Left renal pelvis (tissue), 4 donors: ENCODE measurements around the gene SPINK8. TPM values are rescaled to one million over a fixed set of nuclear protein-coding genes. Genes with fewer than 3 reads are reported as not detected.
"Not testable (repeated sequence)": the region's sequence is repeated elsewhere in the genome, so short reads cannot be mapped to it uniquely, and the experiment has no call there.

Experiments
- DNase-seq, 4 donors: peaks; one replicate each; pipeline ENCODE4 v3.0.0-alpha.2; 2013; ENCODE audit warnings: low read depth in 4 of 4, low spot score in 3 of 4
- polyA plus RNA-seq, 4 donors: library from polyadenylated mRNA; unstranded; fragments of 120-200 nt; gene quantifications; one replicate each; pipeline ENCODE4 v1.2.1, GENCODE V29; 2013; ENCODE audit not compliant: insufficient read length in 4 of 4

Gene SPINK8
- polyA plus RNA-seq, 4 donors = 0.35 to 0.77 (median 0.52) TPM; not detected in 1

GRCh38 chr3:48285132-48285531 lies 48.3 kb downstream of the SPINK8 start:
- DNase-seq = no peak

GRCh38 chr3:48280881-48281280 lies 52.6 kb downstream of the SPINK8 start:
- DNase-seq = no peak

GRCh38 chr3:48278884-48279559 lies 54.4 kb downstream of the SPINK8 start:
- DNase-seq = no peak

GRCh38 chr3:48276911-48277641 lies 56.4 kb downstream of the SPINK8 start:
- no peak for DNase-seq

- no peak for DNase-seq
Measured at GRCh38 chr3:48275287-48276027, 58.0 kb downstream of the SPINK8 start.

- no peak for DNase-seq
Measured at GRCh38 chr3:48274452-48274851, 59.0 kb downstream of the SPINK8 start.

- DNase-seq = peak in 3 of 4 donors; percentile 48 to 59 (median 52)
Measured at GRCh38 chr3:48273594-48274211, 59.8 kb downstream of the SPINK8 start.

- no peak for DNase-seq
Measured at GRCh38 chr3:48271763-48272498, 61.5 kb downstream of the SPINK8 start.

GRCh38 chr3:48271223-48271622 lies 62.2 kb downstream of the SPINK8 start:
- DNase-seq = not testable (repeated sequence)

GRCh38 chr3:48270306-48270705 lies 63.2 kb downstream of the SPINK8 start:
- DNase-seq = no peak

GRCh38 chr3:48269592-48269991 lies 63.9 kb downstream of the SPINK8 start:
- no peak for DNase-seq

GRCh38 chr3:48268936-48269561 lies 64.4 kb downstream of the SPINK8 start:
- no peak for DNase-seq

GRCh38 chr3:48268381-48268935 lies 65.0 kb downstream of the SPINK8 start:
- no peak for DNase-seq

GRCh38 chr3:48267782-48268181 lies 65.7 kb downstream of the SPINK8 start:
- DNase-seq = no peak

GRCh38 chr3:48258530-48258929 lies 74.9 kb downstream of the SPINK8 start:
- DNase-seq = no peak

Other genes with a start within 250 kb of the SPINK8 start
- gene CDC25A, start 145.2 kb downstream of the SPINK8 start, polyA plus RNA-seq = 10 to 100 TPM in 3 of 4 donors, 1 to 10 TPM in 1; 8.4 to 11.5 (median 10.8) TPM
- 1 to 10 TPM in 2 of 4 donors, under 1 TPM in 2; 0.23 to 1.5 (median 0.82) TPM for gene CAMP, start 110.2 kb downstream of the SPINK8 start, polyA plus RNA-seq
- gene ZNF589, start 92.6 kb downstream of the SPINK8 start, polyA plus RNA-seq = 10 to 100 TPM in 3 of 4 donors, 1 to 10 TPM in 1; 9.0 to 20.0 (median 16.7) TPM
- gene NME6, start 32.3 kb downstream of the SPINK8 start, polyA plus RNA-seq = 10 to 100 TPM; 23.1 to 37.5 (median 29.1) TPM
- under 1 TPM; 0.08 to 0.84 (median 0.50) TPM for gene FBXW12, start 38.6 kb upstream of the SPINK8 start, polyA plus RNA-seq
- gene PLXNB1, start 96.4 kb upstream of the SPINK8 start, polyA plus RNA-seq = 100 to 1,000 TPM in 3 of 4 donors, 10 to 100 TPM in 1; 60.5 to 226 (median 169) TPM
- 10 to 100 TPM; 15.5 to 28.3 (median 24.3) TPM for gene CCDC51, start 106.5 kb upstream of the SPINK8 start, polyA plus RNA-seq
- 100 to 1,000 TPM; 228 to 350 (median 273) TPM for gene TMA7, start 106.6 kb upstream of the SPINK8 start, polyA plus RNA-seq
- 10 to 100 TPM; 13.1 to 16.4 (median 13.5) TPM for gene ATRIP, start 113.1 kb upstream of the SPINK8 start, polyA plus RNA-seq
- gene SHISA5, start 170.5 kb upstream of the SPINK8 start, polyA plus RNA-seq = 100 to 1,000 TPM; 106 to 114 (median 109) TPM
- 1 to 10 TPM; 2.9 to 6.5 (median 5.5) TPM for gene PFKFB4, start 223.1 kb upstream of the SPINK8 start, polyA plus RNA-seq
- gene UCN2, start 230.1 kb upstream of the SPINK8 start, polyA plus RNA-seq = under 1 TPM; 0.22 to 0.64 (median 0.52) TPM